H1 (cell line): ENCODE data around the gene SRP9.

Experiments used
- BCL11A ChIP-seq, 2 experiments: IDR thresholded peaks; one replicate each; pipeline ENCODE4 v1.6.1; 2011; ENCODE audit warnings: low read depth in 2 of 2, low read length in 2 of 2, mild to moderate bottlenecking in 2 of 2
- EP300 ChIP-seq, 2 experiments: IDR thresholded peaks; 1 replicate in 1 of 2; 2 replicates in 1 of 2; pipeline ENCODE4 v1.6.1; 2011 to 2012; ENCODE audit warnings: low read depth in 2 of 2, low read length in 2 of 2, mild to moderate bottlenecking in 2 of 2, borderline replicate concordance in 1 of 2, inconsistent platforms in 1 of 2, moderate library complexity in 1 of 2
- POLR2A ChIP-seq, 2 experiments: IDR thresholded peaks; 1 replicate in 1 of 2; 2 replicates in 1 of 2; pipeline ENCODE4 v1.6.1; 2011; ENCODE audit warnings: low read depth in 2 of 2, low read length in 2 of 2, mild to moderate bottlenecking in 2 of 2; ENCODE audit errors: control extremely low read depth in 1 of 2
- POLR2AphosphoS5 ChIP-seq: IDR thresholded peaks from 2 replicates; pipeline ENCODE4 v1.6.1; 2011; ENCODE audit warnings: low read depth, low read length
- RBBP5 ChIP-seq: IDR thresholded peaks from 2 replicates; pipeline ENCODE4 v1.7.1; 2012; ENCODE audit warnings: low read depth, mild to moderate bottlenecking, inconsistent platforms, low read length, moderate library complexity, borderline replicate concordance
- YY1 ChIP-seq: IDR thresholded peaks from 2 replicates; pipeline ENCODE4 v1.6.1; 2011; ENCODE audit warnings: low read depth, mild to moderate bottlenecking, low read length
- TF ChIP-seq, protein P1 (sequence below), 3 experiments: IDR thresholded peaks; 1 replicate in 2 of 3; 2 replicates in 1 of 3; pipeline versions ENCODE4 v1.5.1 to v1.6.1; 2011; ENCODE audit warnings: low read length in 3 of 3, mild to moderate bottlenecking in 3 of 3, inconsistent platforms in 2 of 3, low read depth in 1 of 3, moderate library complexity in 1 of 3; ENCODE audit not compliant: insufficient read depth in 1 of 3; ENCODE audit errors: control extremely low read depth in 1 of 3
- TF ChIP-seq, protein P2 (sequence below): IDR thresholded peaks from 2 replicates; pipeline ENCODE4 v1.6.1; 2012; ENCODE audit warnings: inconsistent platforms

DNA sequence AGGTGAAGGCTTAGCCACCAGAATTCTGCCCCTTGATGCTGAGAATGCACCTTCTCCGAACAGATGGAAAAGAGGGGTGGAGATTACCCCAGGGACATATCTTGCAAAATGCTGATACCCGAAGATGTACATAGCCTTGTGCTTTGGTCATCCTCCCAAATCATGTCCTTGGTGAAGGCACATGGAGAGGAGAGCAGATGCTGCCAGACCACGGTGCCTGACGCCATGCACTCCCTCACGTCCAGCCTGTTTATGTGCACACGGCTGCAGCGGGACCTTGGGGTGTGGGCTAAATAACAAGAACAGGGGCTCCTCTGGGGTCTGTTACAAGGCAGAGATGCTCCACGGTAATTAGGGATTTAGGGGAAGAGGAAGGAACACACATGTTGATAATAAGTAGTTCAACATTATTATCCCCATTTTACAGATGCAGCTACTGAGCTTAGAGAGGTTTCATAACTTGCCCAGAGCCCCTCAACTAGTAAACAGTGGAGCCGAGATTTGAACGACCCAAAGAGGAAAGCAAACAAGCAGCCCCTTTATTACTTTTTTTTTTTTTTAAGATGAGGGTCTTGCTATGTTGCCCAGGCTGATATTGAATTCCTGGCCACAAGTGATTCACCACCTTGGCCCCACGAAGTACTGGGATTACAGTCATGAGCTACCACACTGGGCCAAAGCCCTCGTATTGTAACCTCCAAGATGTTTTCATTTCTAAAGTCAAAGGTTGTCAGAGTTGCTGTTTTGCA lies 45.2 kb downstream of the SRP9 start:
- TF ChIP-seq, protein P1, sequence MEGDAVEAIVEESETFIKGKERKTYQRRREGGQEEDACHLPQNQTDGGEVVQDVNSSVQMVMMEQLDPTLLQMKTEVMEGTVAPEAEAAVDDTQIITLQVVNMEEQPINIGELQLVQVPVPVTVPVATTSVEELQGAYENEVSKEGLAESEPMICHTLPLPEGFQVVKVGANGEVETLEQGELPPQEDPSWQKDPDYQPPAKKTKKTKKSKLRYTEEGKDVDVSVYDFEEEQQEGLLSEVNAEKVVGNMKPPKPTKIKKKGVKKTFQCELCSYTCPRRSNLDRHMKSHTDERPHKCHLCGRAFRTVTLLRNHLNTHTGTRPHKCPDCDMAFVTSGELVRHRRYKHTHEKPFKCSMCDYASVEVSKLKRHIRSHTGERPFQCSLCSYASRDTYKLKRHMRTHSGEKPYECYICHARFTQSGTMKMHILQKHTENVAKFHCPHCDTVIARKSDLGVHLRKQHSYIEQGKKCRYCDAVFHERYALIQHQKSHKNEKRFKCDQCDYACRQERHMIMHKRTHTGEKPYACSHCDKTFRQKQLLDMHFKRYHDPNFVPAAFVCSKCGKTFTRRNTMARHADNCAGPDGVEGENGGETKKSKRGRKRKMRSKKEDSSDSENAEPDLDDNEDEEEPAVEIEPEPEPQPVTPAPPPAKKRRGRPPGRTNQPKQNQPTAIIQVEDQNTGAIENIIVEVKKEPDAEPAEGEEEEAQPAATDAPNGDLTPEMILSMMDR (IDR thresholded peaks at IDR 0.05; ENCODE audit: control extremely low read depth in 1 of 3, insufficient read depth in 1 of 3, low read depth in 1 of 3, low read length in 3 of 3) = no peak
- TF ChIP-seq POLR2AphosphoS5 (no peak), BCL11A (IDR thresholded peaks at IDR 0.05; ENCODE audit: low read depth in 2 of 2, low read length in 2 of 2) (no peak), YY1 (no peak), RBBP5 (no peak), POLR2A (IDR thresholded peaks at IDR 0.05; ENCODE audit: control extremely low read depth in 1 of 2, low read depth in 2 of 2, low read length in 2 of 2) (no peak), EP300 (IDR thresholded peaks at IDR 0.05; ENCODE audit: borderline replicate concordance in 1 of 2, low read depth in 2 of 2, low read length in 2 of 2) (no peak)
- TF ChIP-seq, protein P2, sequence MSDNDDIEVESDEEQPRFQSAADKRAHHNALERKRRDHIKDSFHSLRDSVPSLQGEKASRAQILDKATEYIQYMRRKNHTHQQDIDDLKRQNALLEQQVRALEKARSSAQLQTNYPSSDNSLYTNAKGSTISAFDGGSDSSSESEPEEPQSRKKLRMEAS = no peak
